Left lung (tissue), 14 donors: ENCODE measurements around the gene ADAM12. TPM values are rescaled to one million over a fixed set of nuclear protein-coding genes. Genes with fewer than 3 reads are reported as not detected.

ENCODE experiments used
- ATAC-seq: fragments of 200-7000 bp; cut with Tn5 transposase; one replicate; pipeline ENCODE4 v1.9.1; 2020; ENCODE audit warnings: moderate library complexity
- DNase-seq, 4 donors: peaks; one replicate each; pipeline ENCODE4 v3.0.0-alpha.2; 2013 to 2020
- H3K27ac ChIP-seq, 2 donors: fragments of 200-600 bp; sonication (generic) in 1 of 2; one replicate each; pipeline versions ENCODE4 v1.5.0 to v1.8.0; 2020 to 2021
- H3K27me3 ChIP-seq, 2 donors: fragments of 200-600 bp; sonication (generic) in 1 of 2; one replicate each; pipeline versions ENCODE4 v1.5.0 to v1.8.0; 2020 to 2021
- H3K36me3 ChIP-seq, 2 donors: fragments of 200-600 bp; sonication (generic) in 1 of 2; one replicate each; pipeline versions ENCODE4 v1.5.0 to v1.8.0; 2020 to 2021
- H3K4me1 ChIP-seq, 2 donors: fragments of 200-600 bp; one replicate each; pipeline ENCODE4 v1.8.0; 2021
- H3K4me3 ChIP-seq, 2 donors: fragments of 200-600 bp; sonication (generic) in 1 of 2; one replicate each; pipeline versions ENCODE4 v1.5.0 to v1.8.0; 2020 to 2021; ENCODE audit warnings: mild to moderate bottlenecking in 1 of 2
- H3K9me3 ChIP-seq, 2 donors: fragments of 200-600 bp; sonication (generic) in 1 of 2; one replicate each; pipeline versions ENCODE4 v1.5.0 to v1.8.0; 2020 to 2021
- intact Hi-C, 2 donors: fragments of 100-400 bp; cut with DNase I; formaldehyde crosslinking; loops; one replicate each; pipeline versions ENCODE4 v1.11.2 to v1.14.2; 2022
- long read RNA-seq, 12 donors: library from polyadenylated mRNA in 2 of 12; unstranded in 2 of 12; transcript quantifications; one replicate each; pipeline ENCODE4 v2.0.0 and lab custom pipeline, GENCODE V29; 2019 to 2026
- polyA plus RNA-seq, 6 donors: library from polyadenylated mRNA; unstranded; fragments of 120-200 nt; gene quantifications; one replicate each; pipeline ENCODE4 v1.2.1, GENCODE V29; 2013; ENCODE audit not compliant: insufficient read length in 6 of 6
- total RNA-seq, 2 donors: library from RNA; stranded (reverse); fragmentation: NEBNext Ultra II Directional; extraction: Animal tissue kit (Norgen Biotek cat#: 25700); gene quantifications; one replicate each; pipeline ENCODE4 v1.2.1, GENCODE V29; 2021
- TF ChIP-seq, protein P1 (sequence below), 2 donors: fragments of 200-600 bp; sonication (generic) in 1 of 2; IDR thresholded peaks; one replicate each; pipeline versions ENCODE4 v1.5.0 to v1.8.0; 2021; ENCODE audit warnings: antibody characterized with exemption in 2 of 2
- donor health status: DM: no; HTN: yes; CAD: no.
- donor health status: DM: no; HTN: no; CAD: no.

The ADAM12 gene, protein sequence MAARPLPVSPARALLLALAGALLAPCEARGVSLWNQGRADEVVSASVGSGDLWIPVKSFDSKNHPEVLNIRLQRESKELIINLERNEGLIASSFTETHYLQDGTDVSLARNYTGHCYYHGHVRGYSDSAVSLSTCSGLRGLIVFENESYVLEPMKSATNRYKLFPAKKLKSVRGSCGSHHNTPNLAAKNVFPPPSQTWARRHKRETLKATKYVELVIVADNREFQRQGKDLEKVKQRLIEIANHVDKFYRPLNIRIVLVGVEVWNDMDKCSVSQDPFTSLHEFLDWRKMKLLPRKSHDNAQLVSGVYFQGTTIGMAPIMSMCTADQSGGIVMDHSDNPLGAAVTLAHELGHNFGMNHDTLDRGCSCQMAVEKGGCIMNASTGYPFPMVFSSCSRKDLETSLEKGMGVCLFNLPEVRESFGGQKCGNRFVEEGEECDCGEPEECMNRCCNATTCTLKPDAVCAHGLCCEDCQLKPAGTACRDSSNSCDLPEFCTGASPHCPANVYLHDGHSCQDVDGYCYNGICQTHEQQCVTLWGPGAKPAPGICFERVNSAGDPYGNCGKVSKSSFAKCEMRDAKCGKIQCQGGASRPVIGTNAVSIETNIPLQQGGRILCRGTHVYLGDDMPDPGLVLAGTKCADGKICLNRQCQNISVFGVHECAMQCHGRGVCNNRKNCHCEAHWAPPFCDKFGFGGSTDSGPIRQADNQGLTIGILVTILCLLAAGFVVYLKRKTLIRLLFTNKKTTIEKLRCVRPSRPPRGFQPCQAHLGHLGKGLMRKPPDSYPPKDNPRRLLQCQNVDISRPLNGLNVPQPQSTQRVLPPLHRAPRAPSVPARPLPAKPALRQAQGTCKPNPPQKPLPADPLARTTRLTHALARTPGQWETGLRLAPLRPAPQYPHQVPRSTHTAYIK
- total RNA-seq = 10 to 100 TPM in 1 of 2 donors, 1 to 10 TPM in 1; 2.6 to 22.4 TPM
- polyA plus RNA-seq = 10 to 100 TPM in 3 of 6 donors, 1 to 10 TPM in 3; 8.6 to 14.8 (median 10.7) TPM
- long read RNA-seq, donor 1 = 0 reads
- long read RNA-seq, donor 2 = 0 reads
- long read RNA-seq, donor 3 = 0 reads
- long read RNA-seq, donor 4, partial matches to known transcripts = 1 of 4 reads
- long read RNA-seq, donor 4, other reads (novel, unspliced or antisense) = 3 of 4 reads
- long read RNA-seq, donor 5 = 0 reads
- long read RNA-seq, donor 6 = 0 reads
- long read RNA-seq, donor 7 = 0 reads
- long read RNA-seq, donor 8 = 0 reads
- long read RNA-seq, donor 9 = 0 reads
- long read RNA-seq, donor 10 = 0 reads
- long read RNA-seq, donor 11 = 0 reads
- long read RNA-seq, donor 12 = 0 reads

DNA sequence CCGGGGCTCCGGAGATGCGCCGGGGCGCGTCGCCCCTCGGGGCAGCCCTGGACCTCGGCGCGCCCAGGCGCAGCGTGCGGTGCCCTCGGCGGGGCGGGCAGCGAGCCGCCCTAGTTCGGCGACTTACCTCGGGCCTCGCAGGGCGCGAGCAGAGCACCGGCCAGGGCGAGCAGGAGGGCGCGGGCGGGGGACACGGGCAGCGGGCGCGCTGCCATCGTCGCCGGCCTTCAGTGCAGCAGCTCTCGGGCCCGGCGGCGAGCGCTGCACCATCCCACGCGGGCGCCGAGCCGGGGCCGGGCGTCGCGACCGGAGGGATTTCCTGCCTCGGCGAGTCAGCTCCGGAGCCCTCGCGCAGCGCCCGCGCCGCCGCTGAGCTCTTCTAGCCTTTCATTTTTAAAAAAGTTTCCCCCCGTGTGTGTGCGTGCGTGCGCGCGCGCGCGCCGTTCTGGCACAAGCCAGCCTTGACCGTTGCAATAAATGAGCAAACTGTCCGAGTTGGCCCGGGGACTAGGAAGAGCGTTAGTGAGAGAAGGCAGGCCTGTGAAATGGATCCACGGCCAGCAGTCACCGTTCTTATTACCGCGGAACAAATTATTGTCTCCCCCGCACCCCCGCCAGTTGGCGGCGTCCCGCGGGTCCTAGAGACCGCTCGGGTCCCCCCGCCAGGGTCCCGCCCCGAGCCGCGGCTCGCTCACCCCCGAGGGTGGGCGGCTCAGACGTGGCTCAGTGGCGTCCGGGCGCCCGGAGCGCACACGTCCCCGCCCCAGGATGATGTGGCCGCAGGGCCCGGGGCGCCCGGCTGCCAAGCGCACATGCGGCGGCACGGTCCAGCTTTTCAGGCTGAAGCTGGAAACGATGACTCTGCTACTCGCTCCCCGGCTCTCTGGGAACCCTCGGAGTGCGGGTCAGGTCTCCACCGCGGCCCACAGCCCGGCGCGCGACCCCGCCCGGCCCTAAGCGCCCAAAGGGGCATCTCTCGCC, at the start of gene ADAM12:
TSS of gene ADAM12 (minus strand) at position 547 of the 981 bp plus-strand sequence. CDS start at position 215, 332 bp downstream.
- Histone ChIP-seq H3K27me3 (peaks cover 15 to 61% of the 10 kb centered on the region in 2 donors), H3K9me3 (peaks cover 0 to 2% of the 10 kb centered on the region in 2 donors), H3K4me3 (peak within 1 kb of the TSS; percentile 27 to 29), H3K36me3 (no peaks in the 10 kb centered on the region), H3K27ac (peak within 1 kb of the TSS in 1 of 2 donors; percentile 39), H3K4me1 (peaks cover 0 to 10% of the 10 kb centered on the region in 2 donors)
- ATAC-seq (peak; percentile 33), DNase-seq (peak in 2 of 4 donors; percentile 71 to 80)
- TF ChIP-seq, protein P1, sequence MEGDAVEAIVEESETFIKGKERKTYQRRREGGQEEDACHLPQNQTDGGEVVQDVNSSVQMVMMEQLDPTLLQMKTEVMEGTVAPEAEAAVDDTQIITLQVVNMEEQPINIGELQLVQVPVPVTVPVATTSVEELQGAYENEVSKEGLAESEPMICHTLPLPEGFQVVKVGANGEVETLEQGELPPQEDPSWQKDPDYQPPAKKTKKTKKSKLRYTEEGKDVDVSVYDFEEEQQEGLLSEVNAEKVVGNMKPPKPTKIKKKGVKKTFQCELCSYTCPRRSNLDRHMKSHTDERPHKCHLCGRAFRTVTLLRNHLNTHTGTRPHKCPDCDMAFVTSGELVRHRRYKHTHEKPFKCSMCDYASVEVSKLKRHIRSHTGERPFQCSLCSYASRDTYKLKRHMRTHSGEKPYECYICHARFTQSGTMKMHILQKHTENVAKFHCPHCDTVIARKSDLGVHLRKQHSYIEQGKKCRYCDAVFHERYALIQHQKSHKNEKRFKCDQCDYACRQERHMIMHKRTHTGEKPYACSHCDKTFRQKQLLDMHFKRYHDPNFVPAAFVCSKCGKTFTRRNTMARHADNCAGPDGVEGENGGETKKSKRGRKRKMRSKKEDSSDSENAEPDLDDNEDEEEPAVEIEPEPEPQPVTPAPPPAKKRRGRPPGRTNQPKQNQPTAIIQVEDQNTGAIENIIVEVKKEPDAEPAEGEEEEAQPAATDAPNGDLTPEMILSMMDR (IDR thresholded peaks at IDR 0.05) = no peak
- intact Hi-C loops = loop anchor here in 1 of 2 donors (10.0 kb wide), 1 partner anchor 403 kb away; no protein-coding TSS in a partner anchor

DNA sequence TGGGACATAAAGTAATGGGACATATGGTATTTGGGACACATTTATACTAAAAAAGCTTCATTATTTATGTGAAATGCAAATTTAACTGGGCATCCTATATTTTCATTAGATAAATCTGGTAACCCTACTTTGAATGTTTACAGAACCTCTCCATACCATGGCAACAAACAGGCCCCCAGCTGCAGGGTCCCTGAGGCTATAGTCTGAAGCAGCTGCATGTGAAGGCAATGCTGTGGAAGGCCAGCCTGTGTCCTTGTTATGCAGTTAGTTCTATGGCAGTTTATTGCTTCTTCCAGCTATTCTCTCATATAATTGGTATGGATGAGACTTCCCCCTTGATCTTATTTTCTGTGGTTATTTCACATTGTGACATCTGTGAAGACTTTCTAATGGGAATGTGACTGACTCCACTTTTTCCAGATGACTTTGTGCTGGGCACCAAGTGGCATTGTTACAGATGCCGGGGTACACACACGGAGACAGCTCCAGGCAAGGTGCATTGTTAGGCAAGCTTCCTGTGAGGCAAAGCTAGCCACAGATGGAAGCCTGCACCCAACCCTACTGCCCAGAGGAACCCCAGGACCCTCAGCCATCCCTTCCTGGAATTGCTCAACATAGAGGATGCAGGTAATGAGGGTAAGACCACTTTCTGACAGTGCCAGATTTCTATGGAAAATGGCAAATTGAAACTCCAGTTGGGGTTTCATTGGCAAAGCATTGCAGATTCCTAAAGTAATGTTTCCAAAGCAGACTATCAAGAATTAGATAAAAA, 49.5 kb upstream of the ADAM12 start:
- DNase-seq = no peak

DNA sequence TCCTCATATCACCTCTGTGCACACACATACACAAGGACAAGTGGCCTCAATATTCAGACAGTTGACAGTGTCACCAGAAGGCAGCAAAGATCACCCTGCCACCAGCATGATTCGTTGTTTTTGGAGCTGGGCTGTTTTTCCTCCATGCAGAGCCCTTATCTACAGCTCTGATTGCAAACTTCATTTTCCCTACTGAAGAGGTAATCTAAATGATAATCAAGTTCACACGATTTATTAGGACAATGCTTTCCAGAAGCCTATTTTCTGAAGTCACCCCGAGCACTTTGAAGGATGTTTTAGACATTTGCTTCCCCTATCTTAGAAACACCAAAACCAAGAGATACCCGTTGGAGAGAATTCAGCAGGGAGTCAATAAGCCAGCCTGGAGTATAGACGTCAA, 46.0 kb upstream of the ADAM12 start:
- H3K9me3 ChIP-seq = no peaks in the 10 kb centered on the region
- no peak overlapping the region for H3K4me3 ChIP-seq
- DNase-seq = no peak
- no peak for ATAC-seq
- TF ChIP-seq, protein P1 (IDR thresholded peaks at IDR 0.05) = no peak
- H3K27me3 ChIP-seq = no peaks in the 10 kb centered on the region
- H3K36me3 ChIP-seq = no peaks in the 10 kb centered on the region
- no peaks in the 10 kb centered on the region for H3K4me1 ChIP-seq
- no peak overlapping the region for H3K27ac ChIP-seq
- intact Hi-C loops = no loop called here

More for the DNA sequence above, 49.5 kb upstream of the ADAM12 start:
- H3K27me3 ChIP-seq = no peaks in the 10 kb centered on the region
- ATAC-seq = no peak
- no peak overlapping the region for H3K27ac ChIP-seq
- H3K4me3 ChIP-seq = no peak overlapping the region
- intact Hi-C loops = no loop called here
- TF ChIP-seq, protein P1 (IDR thresholded peaks at IDR 0.05) = no peak
- H3K36me3 ChIP-seq = no peaks in the 10 kb centered on the region
- H3K9me3 ChIP-seq = peaks cover 0 to 3% of the 10 kb centered on the region in 2 donors
- no peaks in the 10 kb centered on the region for H3K4me1 ChIP-seq

DNA sequence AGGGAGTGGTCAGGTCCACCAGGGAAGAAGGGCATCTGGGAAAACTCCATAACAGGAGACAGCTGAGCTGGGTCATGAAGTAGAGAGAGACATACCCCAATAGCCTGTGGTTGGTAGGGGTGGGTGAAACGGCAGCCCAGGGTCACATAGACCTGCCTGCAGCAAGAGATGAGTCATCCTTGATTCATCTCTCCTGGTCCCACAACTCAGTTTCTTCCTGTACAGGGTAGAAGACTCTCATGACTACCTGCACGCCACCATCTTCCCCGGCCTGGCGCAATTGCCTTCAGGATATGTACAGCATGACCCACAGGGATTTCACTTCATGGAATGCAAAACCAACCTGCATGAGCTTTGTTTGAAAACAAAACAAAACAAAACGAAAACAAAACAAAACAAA, 45.1 kb upstream of the ADAM12 start:
- intact Hi-C loops = no loop called here
- TF ChIP-seq, protein P1 (IDR thresholded peaks at IDR 0.05) = no peak
- H3K4me1 ChIP-seq = no peaks in the 10 kb centered on the region
- H3K9me3 ChIP-seq = no peaks in the 10 kb centered on the region
- no peaks in the 10 kb centered on the region for H3K36me3 ChIP-seq
- no peaks in the 10 kb centered on the region for H3K27me3 ChIP-seq
- H3K4me3 ChIP-seq = no peak overlapping the region
- DNase-seq (no peak), ATAC-seq (no peak)
- no peak overlapping the region for H3K27ac ChIP-seq
